K562 (cell line): ENCODE measurements around the gene ICAM3. TPM values are rescaled to one million over a fixed set of nuclear protein-coding genes. Genes with fewer than 3 reads are reported as not detected.

Experiments used
- ADNP ChIP-seq: fragments of 200-800 bp; sonication (Bioruptor generic); IDR thresholded peaks from 2 replicates; pipeline ENCODE4 v1.6.1; 2016; ENCODE audit warnings: missing genetic modification characterization, missing compliant biosample characterization
- CTCF ChIP-seq, 3 experiments: IDR thresholded peaks in 2 of 3; conservative IDR thresholded peaks in 1 of 3; 2 replicates each; pipeline ENCODE4 v1.5.1; 2011 to 2012; ENCODE audit warnings: low read length in 3 of 3, mild to moderate bottlenecking in 3 of 3, control low read depth in 2 of 3, improper control_type of control experiment in 1 of 3, inconsistent platforms in 1 of 3, low read depth in 1 of 3, mixed read lengths in 1 of 3, moderate library complexity in 1 of 3; ENCODE audit not compliant: insufficient read depth in 2 of 3
- ETS1 ChIP-seq: conservative IDR thresholded peaks from 2 replicates; pipeline ENCODE4 v1.6.1; 2011; ENCODE audit warnings: low read depth, mild to moderate bottlenecking, low read length; ENCODE audit not compliant: control insufficient read depth
- ETV6 ChIP-seq, 3 experiments: fragments of 150-350 bp in 1 of 3; sonication (generic) in 1 of 3; formaldehyde crosslinking in 1 of 3; IDR thresholded peaks; 2 replicates each; pipeline versions ENCODE4 v1.6.1 to v1.8.0; 2014 to 2022; ENCODE audit warnings: borderline replicate concordance in 2 of 3, low read depth in 2 of 3, antibody characterized with exemption in 1 of 3, low read length in 1 of 3, mild to moderate bottlenecking in 1 of 3, missing genetic modification reagents in 1 of 3
- FOXK2 ChIP-seq, 2 experiments: fragments of 450-650 bp; IDR thresholded peaks in 1 of 2; conservative IDR thresholded peaks in 1 of 2; 2 replicates each; pipeline ENCODE4 v1.6.1; 2016; ENCODE audit warnings: low read depth in 2 of 2, mild to moderate bottlenecking in 1 of 2
- FOXP1 ChIP-seq: sonication (generic); formaldehyde crosslinking; IDR thresholded peaks from 2 replicates; pipeline ENCODE4 v1.8.0; 2022; ENCODE audit warnings: mild to moderate bottlenecking, missing genetic modification reagents
- HINFP ChIP-seq: fragments of 450-650 bp; conservative IDR thresholded peaks from 2 replicates; pipeline ENCODE4 v1.6.1; 2016; ENCODE audit warnings: missing genetic modification characterization, low read depth, mild to moderate bottlenecking, control low read depth, missing compliant biosample characterization
- IFI16 ChIP-seq: fragments of 250-450 bp; sonication (Bioruptor Pico); IDR thresholded peaks from 2 replicates; pipeline ENCODE4 v2.1.2; 2022; ENCODE audit warnings: mild to moderate bottlenecking, inconsistent platforms
- KDM4B ChIP-seq, 2 experiments: fragments of 450-650 bp in 1 of 2; sonication (generic) in 1 of 2; IDR thresholded peaks; 2 replicates each; pipeline ENCODE4 v1.6.1; 2016 to 2017; ENCODE audit warnings: borderline replicate concordance in 2 of 2, antibody characterized with exemption in 1 of 2, low read depth in 1 of 2, mild to moderate bottlenecking in 1 of 2
- LARP7 ChIP-seq: fragments of 450-650 bp; IDR thresholded peaks from 2 replicates; pipeline ENCODE4 v1.6.1; 2016
- PHF8 ChIP-seq: fragments of 200-600 bp; sonication (generic); IDR thresholded peaks from 2 replicates; pipeline ENCODE4 v1.6.1; 2012; ENCODE audit warnings: mixed run types, mild to moderate bottlenecking, inconsistent platforms, low read length, moderate library complexity, borderline replicate concordance
- PURB ChIP-seq: sonication (generic); formaldehyde crosslinking; IDR thresholded peaks from 2 replicates; pipeline ENCODE4 v1.9.0; 2021; ENCODE audit warnings: low read depth, mild to moderate bottlenecking, missing genetic modification reagents
- RB1 ChIP-seq: fragments of 450-650 bp; IDR thresholded peaks from 2 replicates; pipeline ENCODE4 v1.6.1; 2017; ENCODE audit warnings: low read depth, mild to moderate bottlenecking
- SP1 ChIP-seq: sonication (generic); formaldehyde crosslinking; IDR thresholded peaks from 2 replicates; pipeline ENCODE4 v1.8.1; 2022; ENCODE audit warnings: mild to moderate bottlenecking, missing genetic modification reagents
- SRSF1 ChIP-seq: fragments of 200-400 bp; formaldehyde crosslinking; IDR thresholded peaks from 2 replicates; pipeline ENCODE4 v1.6.1; 2017; ENCODE audit warnings: mild to moderate bottlenecking, low read depth, low read length, moderate library complexity
- TAF7 ChIP-seq: fragments of 450-650 bp; IDR thresholded peaks from 2 replicates; pipeline ENCODE4 v1.6.1; 2016; ENCODE audit warnings: missing genetic modification characterization, missing compliant biosample characterization
- TCFL5 ChIP-seq: fragments of 250-450 bp; sonication (Bioruptor Pico); conservative IDR thresholded peaks from 2 replicates; pipeline ENCODE4 v1.6.1; 2021; ENCODE audit warnings: mild to moderate bottlenecking, moderate library complexity, matching md5 sums
- ZFP30 ChIP-seq: fragments of 250-450 bp; sonication (Bioruptor Pico); IDR thresholded peaks from 2 replicates; pipeline ENCODE4 v1.8.0; 2022; ENCODE audit warnings: moderate library complexity, mild to moderate bottlenecking, inconsistent platforms, borderline replicate concordance
- ZNF12 ChIP-seq: sonication (generic); formaldehyde crosslinking; IDR thresholded peaks from 2 replicates; pipeline ENCODE4 v1.4.0; 2020; ENCODE audit warnings: mild to moderate bottlenecking, missing genetic modification reagents
- ZNF124 ChIP-seq: sonication (generic); formaldehyde crosslinking; IDR thresholded peaks from 2 replicates; pipeline ENCODE4 v1.8.1; 2022; ENCODE audit warnings: missing genetic modification reagents
- ZNF583 ChIP-seq: fragments of 250-450 bp; sonication (Bioruptor Pico); IDR thresholded peaks from 2 replicates; pipeline ENCODE4 v1.4.0; 2020
- polyA plus RNA-seq, 8 experiments: library from polyadenylated mRNA; depleted of rRNA in 4 of 8; stranded (reverse) in 5 of 8; unstranded in 3 of 8; fragments of >200 nt; fragmentation: Nextera tagmentation in 2 of 8; fragmentation: Illumina TruSeq in 1 of 8; extraction: Ambion mirVana in 2 of 8; extraction: Trizol in 1 of 8; gene quantifications; 2 replicates each; pipeline versions ENCODE4 v1.2.1 to v1.2.3, GENCODE V29; 2011 to 2014; ENCODE audit warnings: inconsistent platforms in 1 of 8, missing spikeins in 1 of 8
- total RNA-seq, 7 experiments: library from RNA; depleted of rRNA in 6 of 7; stranded (reverse); fragments of >200 nt in 6 of 7; fragmentation: Illumina TruSeq in 2 of 7; extraction: Trizol in 2 of 7; gene quantifications; 2 replicates each; pipeline versions ENCODE4 v1.2.1 to v1.2.3, GENCODE V29; 2011 to 2021; ENCODE audit warnings: low replicate concordance in 1 of 7

Gene ICAM3
- total and polyA plus RNA-seq, 9 of the 15 experiments (the other 6 are each of a cell fraction or from before 2014, with no cell fraction given) = 6.5 to 39.5 (median 24.2) TPM

- TF ChIP-seq HINFP (tag) = no peak
- TF ChIP-seq IFI16 (CRISPR knock-in tag) = no peak
- TF ChIP-seq ZNF583 (CRISPR knock-in tag) = no peak
- TF ChIP-seq FOXP1 (CRISPR knock-in tag) = peak; percentile 52; the same call in 1 of the 2 replicates
- TF ChIP-seq FOXK2 (conservative IDR thresholded peaks at IDR 0.05 in 1 of 2, IDR thresholded peaks at IDR 0.05 in 1 of 2; ENCODE audit: low read depth in 2 of 2) = peak in 1 of 2 experiments; percentile 99; a peak in 2 of 4 replicates
- peak; percentile 72; the same call in 1 of the 2 replicates for TF ChIP-seq RB1
- no peak for TF ChIP-seq ZFP30 (CRISPR knock-in tag)
- peak in 1 of 2 experiments; percentile 39; a peak in 1 of 4 replicates for TF ChIP-seq KDM4B (IDR thresholded peaks at IDR 0.05; ENCODE audit: borderline replicate concordance in 2 of 2, low read depth in 1 of 2)
- TF ChIP-seq ADNP (tag) = no peak
- TF ChIP-seq LARP7 = 0 out of 2 replicates have a peak, but pooled peaks have one; percentile 10
- peak; percentile 85 for TF ChIP-seq SP1 (CRISPR knock-in tag)
- TF ChIP-seq ZNF12 = no peak; the same call in 1 of the 2 replicates
- peak; percentile 95 for TF ChIP-seq PHF8
- no peak for TF ChIP-seq PURB (CRISPR knock-in tag)
- no peak; the same call in 1 of the 2 replicates for TF ChIP-seq ETS1
- no peak for TF ChIP-seq ETV6 (IDR thresholded peaks at IDR 0.05; ENCODE audit: borderline replicate concordance in 1 of 2, low read depth in 2 of 2, low read length in 1 of 2)
- no peak for TF ChIP-seq ETV6 (CRISPR knock-in tag; IDR thresholded peaks at IDR 0.05; ENCODE audit: borderline replicate concordance)
- TF ChIP-seq CTCF (IDR thresholded peaks at IDR 0.05 in 2 of 3, conservative IDR thresholded peaks at IDR 0.05 in 1 of 3; ENCODE audit: insufficient read depth in 2 of 3, low read depth in 1 of 3, low read length in 3 of 3) = no peak
- no peak for TF ChIP-seq ZNF124 (CRISPR knock-in tag)
- TF ChIP-seq SRSF1 = 0 out of 2 replicates have a peak, but pooled peaks have one; percentile 64
- TF ChIP-seq TAF7 (tag) = peak; percentile 90
- no peak for TF ChIP-seq TCFL5 (CRISPR knock-in tag)
Measured at GRCh38 chr19:10332965-10333757, 6.3 kb downstream of the ICAM3 start, which contains the start of gene RAVER1 (continued).
